ENCODE measurements around the gene GPM6B.
"Not testable (repeated sequence)": the region's sequence is repeated elsewhere in the genome, so short reads cannot be mapped to it uniquely, and the experiment has no call there.

Gene GPM6B

DNA sequence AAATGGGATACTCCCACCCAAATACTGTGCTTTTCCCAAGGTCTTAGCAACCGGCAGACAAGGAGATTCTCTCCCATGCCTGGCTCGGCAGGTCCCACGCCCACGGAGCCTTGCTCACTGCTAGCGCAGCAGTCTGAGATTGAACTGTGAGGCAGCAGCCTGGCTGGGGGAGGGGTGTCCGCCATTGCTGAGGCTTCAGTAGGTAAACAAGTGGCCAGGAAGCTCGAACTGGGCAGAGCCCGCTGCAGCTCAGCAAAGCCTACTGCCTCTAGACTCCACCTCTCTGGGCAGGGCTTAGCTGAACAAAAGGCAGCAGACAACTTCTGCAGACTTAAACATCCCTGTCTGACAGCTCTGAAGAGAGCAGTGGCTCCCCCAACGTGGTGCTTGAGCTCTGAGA lies 92.0 kb downstream of the GPM6B start:
- not testable (repeated sequence) for DNase-seq

DNA sequence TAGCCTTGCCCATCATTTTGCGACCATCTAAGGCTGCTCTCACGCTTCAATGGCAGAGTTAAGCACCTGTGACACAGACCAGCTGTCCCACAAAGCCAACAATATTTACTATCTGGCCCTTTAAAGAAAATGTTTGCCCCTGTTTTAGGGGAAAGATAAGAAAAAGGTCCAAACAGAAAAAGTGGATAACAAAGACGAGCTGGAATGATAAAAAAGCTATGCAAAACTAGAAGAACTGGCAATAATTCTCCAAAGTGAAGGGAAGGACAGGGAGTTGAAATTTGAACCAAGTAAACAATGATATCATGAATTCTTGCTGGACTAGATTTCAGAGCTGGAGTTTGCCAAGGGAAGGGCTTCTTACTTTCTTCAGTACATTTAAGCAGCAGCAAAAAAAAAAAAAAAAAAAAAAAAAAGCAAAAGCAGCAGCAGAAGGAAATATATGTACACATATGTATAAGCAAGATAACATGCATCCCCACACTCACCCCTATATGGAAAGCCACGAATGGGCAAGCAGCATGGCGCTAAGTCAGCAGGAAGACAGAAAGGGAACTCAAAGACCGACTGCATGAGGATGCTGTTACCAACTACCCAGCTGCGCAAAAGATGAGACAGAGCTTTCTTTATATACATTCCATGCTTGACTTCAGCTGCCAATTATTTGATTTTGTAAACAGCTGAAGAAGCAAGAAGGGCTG lies 94.9 kb downstream of the GPM6B start:
- peak; percentile 42 for DNase-seq

DNA sequence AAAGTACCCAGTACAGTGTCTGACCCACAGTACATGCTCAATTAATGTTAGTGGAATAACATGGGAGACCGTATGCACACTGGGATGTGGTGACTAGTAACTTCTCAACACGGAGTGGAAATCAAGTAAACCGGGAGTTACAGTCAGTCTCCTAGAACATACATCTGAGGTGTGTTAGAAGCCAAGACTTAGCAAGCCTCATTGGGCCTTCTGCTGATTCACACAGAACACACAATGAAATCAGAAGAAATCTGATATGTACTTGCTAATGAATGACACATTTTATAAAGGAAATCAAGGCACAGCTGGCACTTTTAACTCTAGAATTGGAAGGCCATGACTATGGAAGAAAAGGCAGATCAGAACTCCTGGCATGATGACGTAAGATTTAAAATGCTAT lies 95.5 kb downstream of the GPM6B start:
- no peak for DNase-seq

Measured in fibroblast of skin of scalp (primary cell).